ENCODE data around the gene NOC4L. TPM values are rescaled to one million over a fixed set of nuclear protein-coding genes. Genes with fewer than 3 reads are reported as not detected.

Gene NOC4L
- total and polyA plus RNA-seq, 2 of the 4 experiments (the other 2 are of a cell fraction) = 5.2 to 13.4 TPM

- TF ChIP-seq RCOR1 (IDR thresholded peaks at IDR 0.05; ENCODE audit: insufficient replicate concordance, low read length) = no peak
- no peak for TF ChIP-seq RAD21 (IDR thresholded peaks at IDR 0.05; ENCODE audit: low read length)
Measured at GRCh38 chr12:132163041-132163910, 19.0 kb downstream of the NOC4L start (continued).

GRCh38 chr12:132163911-132164288, 19.6 kb downstream of the NOC4L start:
- no peak overlapping the region for H3K4ac ChIP-seq (ENCODE audit: low read depth, low read length)
- H4K20me1 ChIP-seq (ENCODE audit: insufficient read depth, low read length) = peaks cover 11% of the 10 kb centered on the region; the same call in 1 of the 2 replicates
- H2AK5ac ChIP-seq (ENCODE audit: low read depth, low read length) = no peak overlapping the region
- ATAC-seq (ENCODE audit: low read depth) (no peak), DNase-seq (no peak)
- intact Hi-C loops (cut with micrococcal nuclease) = no loop called here
- no peak overlapping the region for H2BK5ac ChIP-seq (ENCODE audit: low read depth, low read length, poor library complexity, severe bottlenecking)
- CTCF ChIA-PET = no interaction called here
- H3K56ac ChIP-seq (ENCODE audit: extremely low read depth, insufficient read depth, low read length) = no peak overlapping the region
- dilution Hi-C loops (cut with HindIII; ENCODE audit: low sequenced_read_pairs, unreplicated experiment) = no loop called here
- no peak for TF ChIP-seq CEBPB (IDR thresholded peaks at IDR 0.05; ENCODE audit: low read depth, low read length)
- no peak for TF ChIP-seq FOS (IDR thresholded peaks at IDR 0.05; ENCODE audit: low read depth, low read length)
- H2BK120ac ChIP-seq (ENCODE audit: low read depth, low read length) = no peak overlapping the region
- H3K79me1 ChIP-seq (ENCODE audit: low read depth in 1 of 2, low read length in 2 of 2) = no peaks in the 10 kb centered on the region
- H4K8ac ChIP-seq (ENCODE audit: low read depth in 2 of 2, low read length in 2 of 2) = no peak overlapping the region
- H3K4me3 ChIP-seq (ENCODE audit: insufficient read depth, low read depth, low read length) = no peak overlapping the region
- no peak overlapping the region for H4K5ac ChIP-seq (ENCODE audit: low read depth, low read length)
- H3K4me2 ChIP-seq (ENCODE audit: low read depth, low read length) = no peak overlapping the region
- no peak overlapping the region for H2BK20ac ChIP-seq (ENCODE audit: low read depth, low read length)
- H3K9me3 ChIP-seq (ENCODE audit: control insufficient read depth, insufficient read depth, low read length) = no peaks in the 10 kb centered on the region
- H2AK9ac ChIP-seq (replicated peaks; ENCODE audit: low read depth, low read length, poor library complexity) = peak overlapping the region; percentile 28
- BruUV-seq (replicated peaks) = no TSS peak
- no peak overlapping the region for H3K23ac ChIP-seq (ENCODE audit: low read depth, low read length)
- H3K18ac ChIP-seq (ENCODE audit: low read depth, low read length) = no peak overlapping the region
- H3K27ac ChIP-seq (ENCODE audit: insufficient read depth, low read length) = no peak overlapping the region
- POLR2A ChIA-PET (ENCODE audit: unreplicated experiment) = no interaction called here
- in situ Hi-C loops (cut with MboI; ENCODE audit: low sequenced_read_pairs) = no loop called here
- peaks cover 5% of the 10 kb centered on the region; the same call in 1 of the 2 replicates for H3K9me1 ChIP-seq (ENCODE audit: insufficient read depth, low read length)
- peaks cover 13% of the 10 kb centered on the region; the same call in 1 of the 2 replicates for H3K27me3 ChIP-seq (ENCODE audit: control insufficient read depth, insufficient read depth, low read length)
- H3K36me3 ChIP-seq (ENCODE audit: control insufficient read depth, insufficient read depth, low read length) = no peaks in the 10 kb centered on the region
- H4K91ac ChIP-seq (ENCODE audit: insufficient read depth, low read depth, low read length) = no peak overlapping the region
- no peak overlapping the region for H3K9ac ChIP-seq (ENCODE audit: low read depth, low read length)
- WGBS, 2 experiments (ENCODE audit: extremely low coverage in 2 of 2, insufficient read length in 1 of 2) = 72% methylated on average over 8 of the region's 11 CpGs; no CpG with 5 or more reads in 1 of the 2 experiments
- no peak overlapping the region for H2AFZ ChIP-seq (replicated peaks; ENCODE audit: low read length, poor library complexity)
- H2BK15ac ChIP-seq (ENCODE audit: low read depth, low read length) = no peak overlapping the region
- peaks cover 7% of the 10 kb centered on the region for H3K4me1 ChIP-seq (ENCODE audit: control insufficient read depth, insufficient read depth, low read length)
- no peak overlapping the region for H3K14ac ChIP-seq (replicated peaks; ENCODE audit: low read depth, low read length)
